ENCODE measurements around the gene SLC27A5. TPM values are rescaled to one million over a fixed set of nuclear protein-coding genes. Genes with fewer than 3 reads are reported as not detected.
A peak's percentile ranks its signal among the peaks of the same experiment; 100 is the strongest.

The SLC27A5 gene
- total and polyA plus RNA-seq, 9 of the 15 experiments (the other 6 are each of a cell fraction or from before 2014, with no cell fraction given) = 42.2 to 318 (median 64.7) TPM

DNA sequence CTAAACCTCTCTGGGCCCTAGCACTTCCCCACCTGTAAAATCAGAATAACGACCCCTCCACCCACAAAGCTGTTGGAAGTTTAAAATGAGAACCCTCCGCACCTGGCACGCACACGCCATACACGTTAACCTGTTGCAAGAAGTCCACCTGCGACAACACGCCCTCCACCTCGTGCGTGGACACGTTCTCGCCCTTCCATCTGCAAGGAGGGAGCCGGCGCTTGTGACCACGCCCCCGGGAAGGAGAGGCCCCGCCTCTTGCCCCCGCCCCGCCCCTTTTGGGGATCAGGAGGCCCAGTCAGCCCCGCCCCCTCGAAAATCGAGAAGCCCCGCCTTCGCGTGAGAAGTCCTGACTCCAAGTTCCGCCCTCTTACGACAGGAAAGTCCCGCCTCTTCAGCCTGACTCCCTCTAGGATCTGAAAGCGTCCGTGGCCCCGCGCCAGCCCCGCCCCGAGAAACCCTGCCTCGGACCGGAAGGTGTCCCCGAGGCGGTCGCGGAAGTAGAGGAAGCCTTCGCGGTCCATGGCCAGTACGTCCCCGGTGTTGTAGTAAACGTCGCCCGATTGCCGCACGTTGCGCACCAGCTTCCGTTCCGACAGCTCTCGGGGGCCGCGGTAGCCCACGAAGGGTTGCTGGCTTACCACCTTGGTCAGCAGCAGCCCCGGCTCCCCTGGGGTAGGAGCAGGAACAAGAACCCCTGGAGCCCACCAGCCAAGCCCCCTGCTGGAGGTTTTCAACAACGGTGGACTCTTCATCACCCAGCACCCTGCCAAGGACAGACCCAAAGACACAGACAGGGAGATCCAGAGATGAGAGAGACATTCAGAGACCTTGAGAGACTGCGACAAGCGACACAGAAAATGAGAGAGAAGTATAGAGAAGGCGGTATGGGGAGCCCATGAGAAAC, 12.5 kb downstream of the SLC27A5 start (continued):
- TF ChIP-seq ETV1 (tag; conservative IDR thresholded peaks at IDR 0.05; ENCODE audit: low read depth) (peak; percentile 86), MAFG (tag; conservative IDR thresholded peaks at IDR 0.05) (no peak), ETS2 (tag; IDR thresholded peaks at IDR 0.05; ENCODE audit: borderline replicate concordance, poor library complexity, severe bottlenecking) (no peak), ZNF644 (tag; IDR thresholded peaks at IDR 0.05; ENCODE audit: low read depth) (no peak), KLF1 (tag; IDR thresholded peaks at IDR 0.05) (no peak), RBM22 (IDR thresholded peaks at IDR 0.05; ENCODE audit: low read depth, low read length, poor library complexity, severe bottlenecking) (peak; percentile 74), TOE1 (IDR thresholded peaks at IDR 0.05; ENCODE audit: borderline replicate concordance) (peak; percentile 85), TOE1 (CRISPR knock-in tag; IDR thresholded peaks at IDR 0.05; ENCODE audit: borderline replicate concordance, low read depth) (no peak), ILF3 (IDR thresholded peaks at IDR 0.05; ENCODE audit: borderline replicate concordance) (no peak), ZFP30 (CRISPR knock-in tag; IDR thresholded peaks at IDR 0.05; ENCODE audit: borderline replicate concordance) (no peak), HNRNPLL (IDR thresholded peaks at IDR 0.05; ENCODE audit: low read depth, low read length, poor library complexity, severe bottlenecking) (peak; percentile 95), ZNF586 (CRISPR knock-in tag; conservative IDR thresholded peaks at IDR 0.05) (no peak), CCNT2 (IDR thresholded peaks at IDR 0.05; ENCODE audit: borderline replicate concordance, extremely low read depth, insufficient read length, low read depth, low read length) (no peak), SRF (CRISPR knock-in tag; IDR thresholded peaks at IDR 0.05) (peak in 1 of 2 experiments; percentile 77; a peak in 1 of 4 replicates), ZNF449 (CRISPR knock-in tag; IDR thresholded peaks at IDR 0.05) (no peak), EGR1 (conservative IDR thresholded peaks at IDR 0.05) (peak; percentile 17; the same call in 1 of the 2 replicates), POU5F1 (IDR thresholded peaks at IDR 0.05; ENCODE audit: borderline replicate concordance, low read depth, low read length, partially characterized antibody) (no peak), TEAD1 (CRISPR knock-in tag; IDR thresholded peaks at IDR 0.05) (peak; percentile 70 to 85)
- TF ChIP-seq, protein P1, sequence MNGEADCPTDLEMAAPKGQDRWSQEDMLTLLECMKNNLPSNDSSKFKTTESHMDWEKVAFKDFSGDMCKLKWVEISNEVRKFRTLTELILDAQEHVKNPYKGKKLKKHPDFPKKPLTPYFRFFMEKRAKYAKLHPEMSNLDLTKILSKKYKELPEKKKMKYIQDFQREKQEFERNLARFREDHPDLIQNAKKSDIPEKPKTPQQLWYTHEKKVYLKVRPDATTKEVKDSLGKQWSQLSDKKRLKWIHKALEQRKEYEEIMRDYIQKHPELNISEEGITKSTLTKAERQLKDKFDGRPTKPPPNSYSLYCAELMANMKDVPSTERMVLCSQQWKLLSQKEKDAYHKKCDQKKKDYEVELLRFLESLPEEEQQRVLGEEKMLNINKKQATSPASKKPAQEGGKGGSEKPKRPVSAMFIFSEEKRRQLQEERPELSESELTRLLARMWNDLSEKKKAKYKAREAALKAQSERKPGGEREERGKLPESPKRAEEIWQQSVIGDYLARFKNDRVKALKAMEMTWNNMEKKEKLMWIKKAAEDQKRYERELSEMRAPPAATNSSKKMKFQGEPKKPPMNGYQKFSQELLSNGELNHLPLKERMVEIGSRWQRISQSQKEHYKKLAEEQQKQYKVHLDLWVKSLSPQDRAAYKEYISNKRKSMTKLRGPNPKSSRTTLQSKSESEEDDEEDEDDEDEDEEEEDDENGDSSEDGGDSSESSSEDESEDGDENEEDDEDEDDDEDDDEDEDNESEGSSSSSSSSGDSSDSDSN (IDR thresholded peaks at IDR 0.05; ENCODE audit: borderline replicate concordance in 1 of 2, low read depth in 2 of 2, low read length in 2 of 2) = peak; percentile 84 to 90; a peak in 3 of 4 replicates

All from K562 (cell line).